GM12878 (cell line): Measurements from ENCODE around the gene SHC1.

ENCODE experiments used
- CEBPB ChIP-seq, 2 experiments: fragments of 150-350 bp in 1 of 2; IDR thresholded peaks; 2 replicates each; pipeline ENCODE4 v1.6.1; 2012 to 2014; ENCODE audit warnings: low read depth in 2 of 2, low read length in 2 of 2, borderline replicate concordance in 1 of 2, inconsistent platforms in 1 of 2
- CTCF ChIP-seq, 3 experiments: IDR thresholded peaks in 2 of 3; conservative IDR thresholded peaks in 1 of 3; 2 replicates each; pipeline ENCODE4 v1.5.1; 2011; ENCODE audit warnings: low read depth in 3 of 3, low read length in 3 of 3, mild to moderate bottlenecking in 3 of 3, control low read depth in 2 of 3, moderate library complexity in 2 of 3, inconsistent platforms in 1 of 3, mixed read lengths in 1 of 3; ENCODE audit not compliant: control insufficient read depth in 2 of 3, insufficient read depth in 1 of 3; ENCODE audit errors: extremely low read depth in 1 of 3
- EGR1 ChIP-seq, 2 experiments: IDR thresholded peaks; 1 replicate in 1 of 2; 2 replicates in 1 of 2; pipeline ENCODE4 v1.6.1; 2011 to 2012; ENCODE audit warnings: low read depth in 2 of 2, low read length in 2 of 2, borderline replicate concordance in 1 of 2, mild to moderate bottlenecking in 1 of 2, moderate library complexity in 1 of 2
- HDAC6 ChIP-seq: fragments of 200-600 bp; sonication (generic); IDR thresholded peaks from one replicate; pipeline ENCODE4 v1.8.0; 2017; ENCODE audit warnings: antibody characterized with exemption; ENCODE audit not compliant: unreplicated experiment
- POLR2AphosphoS5 ChIP-seq: IDR thresholded peaks from 2 replicates; pipeline ENCODE4 v1.6.1; 2011; ENCODE audit warnings: mild to moderate bottlenecking, low read length, inconsistent platforms
- REST ChIP-seq: IDR thresholded peaks from 2 replicates; pipeline ENCODE4 v1.6.1; 2012; ENCODE audit warnings: mild to moderate bottlenecking, low read depth, low read length
- ZNF24 ChIP-seq: fragments of 450-650 bp; IDR thresholded peaks from 2 replicates; pipeline ENCODE4 v1.6.1; 2017; ENCODE audit warnings: antibody characterized with exemption, mild to moderate bottlenecking

DNA sequence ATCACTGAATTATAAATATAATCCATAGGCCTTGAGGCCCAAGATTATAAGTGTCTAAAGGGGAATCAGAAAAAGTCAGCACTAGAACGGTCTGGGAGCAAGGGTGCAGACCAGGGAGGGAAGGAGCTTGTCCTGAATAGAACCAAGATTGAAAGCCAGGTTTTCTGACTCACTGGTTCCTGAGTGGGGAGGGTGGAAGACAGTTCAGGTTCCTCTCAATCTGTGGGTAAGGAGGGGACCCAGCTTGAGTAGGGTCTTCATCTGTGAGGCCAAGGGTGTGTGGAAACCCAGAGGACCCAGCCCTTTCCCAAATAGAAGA is 23.7 kb upstream of the SHC1 start:
- no peak for TF ChIP-seq REST
- TF ChIP-seq CEBPB (IDR thresholded peaks at IDR 0.05; ENCODE audit: borderline replicate concordance in 1 of 2, low read depth in 2 of 2, low read length in 2 of 2), result no peak
- no peak for TF ChIP-seq HDAC6
- TF ChIP-seq POLR2AphosphoS5, result no peak
- no peak for TF ChIP-seq EGR1 (IDR thresholded peaks at IDR 0.05; ENCODE audit: borderline replicate concordance in 1 of 2, low read depth in 2 of 2, low read length in 2 of 2)
- no peak for TF ChIP-seq CTCF (IDR thresholded peaks at IDR 0.05 in 2 of 3, conservative IDR thresholded peaks at IDR 0.05 in 1 of 3; ENCODE audit: control insufficient read depth in 2 of 3, extremely low read depth in 1 of 3, insufficient read depth in 1 of 3, low read depth in 3 of 3, low read length in 3 of 3)
- no peak for TF ChIP-seq ZNF24
